ENCODE data around the gene F8A2. TPM values are rescaled to one million over a fixed set of nuclear protein-coding genes. Genes with fewer than 3 reads are reported as not detected.
"Not testable (repeated sequence)": the region's sequence is repeated elsewhere in the genome, so short reads cannot be mapped to it uniquely, and the experiment has no call there.

Gene F8A2
- 10 to 100 TPM in 2 of 5 donors, 1 to 10 TPM in 1, not detected in 2; 2.6 to 44.6 (median 28.6) TPM for total RNA-seq
- not detected for polyA plus RNA-seq
- long read RNA-seq, donor 1, partial matches to known transcripts: 0 of 4 reads
- long read RNA-seq, donor 1, other reads (novel, unspliced or antisense): 0 of 4 reads
- long read RNA-seq, donor 2, transcript F8A2-201 (1 exons, 1,116 nt): major isoform, 5 of 5 reads
- long read RNA-seq, donor 2, partial matches to known transcripts: 0 of 5 reads
- long read RNA-seq, donor 2, other reads (novel, unspliced or antisense): 0 of 5 reads
- long read RNA-seq, donor 3, partial matches to known transcripts: 0 of 3 reads
- long read RNA-seq, donor 3, other reads (novel, unspliced or antisense): 0 of 3 reads
- long read RNA-seq, donor 4: 0 reads
- long read RNA-seq, donor 5: 0 reads
- long read RNA-seq, donor 6, transcript F8A2-201 (1 exons, 1,116 nt): major isoform, 8 of 8 reads
- long read RNA-seq, donor 6, partial matches to known transcripts: 0 of 8 reads
- long read RNA-seq, donor 6, other reads (novel, unspliced or antisense): 0 of 8 reads
- long read RNA-seq, donor 7, transcript F8A2-201 (1 exons, 1,116 nt): major isoform, 9 of 9 reads
- long read RNA-seq, donor 7, partial matches to known transcripts: 0 of 9 reads
- long read RNA-seq, donor 7, other reads (novel, unspliced or antisense): 0 of 9 reads
- long read RNA-seq, donor 8, partial matches to known transcripts: 0 of 1 reads
- long read RNA-seq, donor 8, other reads (novel, unspliced or antisense): 0 of 1 reads
- long read RNA-seq, donor 9, partial matches to known transcripts: 0 of 1 reads
- long read RNA-seq, donor 9, other reads (novel, unspliced or antisense): 0 of 1 reads
- long read RNA-seq, donor 10, partial matches to known transcripts: 0 of 1 reads
- long read RNA-seq, donor 10, other reads (novel, unspliced or antisense): 0 of 1 reads

DNA sequence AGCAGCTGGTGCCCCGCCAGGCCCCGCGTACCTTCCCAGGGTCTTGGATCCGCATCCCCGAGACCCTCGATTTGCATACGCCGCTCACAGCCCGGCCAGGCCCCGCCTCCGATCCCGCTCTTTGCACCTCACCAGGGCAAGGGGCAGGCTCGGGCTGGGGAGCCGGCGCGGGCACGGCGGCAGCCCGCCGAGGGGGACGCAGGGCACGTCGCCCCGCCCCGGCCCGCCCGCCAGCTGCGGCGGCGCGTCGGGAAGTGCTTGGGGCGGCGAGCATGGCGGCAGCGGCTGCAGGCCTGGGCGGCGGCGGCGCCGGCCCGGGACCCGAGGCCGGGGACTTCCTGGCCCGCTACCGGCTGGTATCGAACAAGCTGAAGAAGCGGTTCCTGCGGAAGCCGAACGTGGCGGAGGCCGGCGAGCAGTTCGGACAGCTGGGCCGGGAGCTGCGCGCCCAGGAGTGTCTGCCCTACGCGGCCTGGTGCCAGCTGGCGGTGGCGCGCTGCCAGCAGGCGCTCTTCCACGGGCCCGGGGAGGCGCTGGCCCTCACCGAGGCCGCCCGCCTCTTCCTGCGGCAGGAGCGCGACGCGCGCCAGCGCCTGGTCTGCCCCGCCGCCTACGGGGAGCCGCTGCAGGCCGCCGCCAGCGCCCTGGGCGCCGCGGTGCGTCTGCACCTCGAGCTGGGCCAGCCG, at the start of gene F8A2:
TSS of gene F8A2 (plus strand) at position 253 of the 686 bp plus-strand sequence. CDS start at position 273, 20 bp downstream.
- no CpG with 5 or more reads among the region's 90 CpGs for WGBS, 5 donors
- intact Hi-C loops (cut with DNase I; ENCODE audit: low total_unique reads); DNase-seq; H3K4me3 ChIP-seq; H3K27me3 ChIP-seq; H3K36me3 ChIP-seq; H3K27ac ChIP-seq; H3K9me3 ChIP-seq; H3K4me1 ChIP-seq: not testable (repeated sequence)

GRCh38 chrX:155333544-155334100, 48.3 kb upstream of the F8A2 start:
- Histone ChIP-seq H3K27ac (peak overlapping the region in 3 of 5 donors; percentile 12 to 58 (median 45)), H3K36me3 (no peaks in the 10 kb centered on the region), H3K27me3 (no peaks in the 10 kb centered on the region), H3K9me3 (peaks cover 0 to 2% (median 0%) of the 10 kb centered on the region in 4 donors), H3K4me1 (no peaks in the 10 kb centered on the region), H3K4me3 (peak overlapping the region; percentile 5 to 27 (median 22))
- TF ChIP-seq CTCF (IDR thresholded peaks at IDR 0.05): no peak
- TF ChIP-seq POLR2AphosphoS5 (IDR thresholded peaks at IDR 0.05): no peak
- no peak for TF ChIP-seq EP300 (IDR thresholded peaks at IDR 0.05)
- no peak for TF ChIP-seq POLR2A (IDR thresholded peaks at IDR 0.05)
- intact Hi-C loops (cut with DNase I; ENCODE audit: low total_unique reads): no loop called here
- no peak for DNase-seq
- 58 to 76% (median 66%) methylated on average over 2 of the region's 2 CpGs for WGBS, 5 donors

- 29 to 52% (median 30%) methylated on average over 5 of the region's 5 CpGs for WGBS, 5 donors
- Histone ChIP-seq H3K9me3 (no peaks in the 10 kb centered on the region), H3K36me3 (no peaks in the 10 kb centered on the region), H3K4me3 (peak within 1 kb of the TSS; percentile 5 to 27 (median 22)), H3K4me1 (no peaks in the 10 kb centered on the region), H3K27me3 (no peaks in the 10 kb centered on the region), H3K27ac (peak within 1 kb of the TSS in 3 of 5 donors; percentile 12 to 58 (median 45))
- DNase-seq: peak; percentile 31 to 72
- intact Hi-C loops (cut with DNase I; ENCODE audit: low total_unique reads): no loop called here
- peak in 2 of 3 donors; percentile 19 to 30 for TF ChIP-seq POLR2AphosphoS5 (IDR thresholded peaks at IDR 0.05)
- no peak for TF ChIP-seq EP300 (IDR thresholded peaks at IDR 0.05)
These were observed 47.2 kb upstream of the F8A2 start, which contains the start of gene CLIC2 for GRCh38 chrX:155334486-155335336. TSS of gene CLIC2 (minus strand) at chrX:155334614. CDS start at chrX:155334427, 187 bp downstream.

- intact Hi-C loops (cut with DNase I; ENCODE audit: low total_unique reads); H3K9me3 ChIP-seq; H3K4me1 ChIP-seq; H3K36me3 ChIP-seq; H3K27me3 ChIP-seq; DNase-seq; H3K4me3 ChIP-seq: not testable (repeated sequence)
- H3K27ac ChIP-seq: peak overlapping the region in 2 of 5 donors; percentile 12 to 45
- 50 to 65% (median 50%) methylated on average over 1 of the region's 1 CpG for WGBS, 5 donors
These were observed 46.6 kb upstream of the F8A2 start for GRCh38 chrX:155335337-155335712.

GRCh38 chrX:155345689-155346088, 36.2 kb upstream of the F8A2 start:
- H3K4me1 ChIP-seq; DNase-seq; intact Hi-C loops (cut with DNase I; ENCODE audit: low total_unique reads); H3K27me3 ChIP-seq; H3K27ac ChIP-seq; H3K9me3 ChIP-seq; H3K4me3 ChIP-seq; H3K36me3 ChIP-seq: not testable (repeated sequence)
- no CpG with 5 or more reads among the region's 1 CpG for WGBS, 5 donors

DNA sequence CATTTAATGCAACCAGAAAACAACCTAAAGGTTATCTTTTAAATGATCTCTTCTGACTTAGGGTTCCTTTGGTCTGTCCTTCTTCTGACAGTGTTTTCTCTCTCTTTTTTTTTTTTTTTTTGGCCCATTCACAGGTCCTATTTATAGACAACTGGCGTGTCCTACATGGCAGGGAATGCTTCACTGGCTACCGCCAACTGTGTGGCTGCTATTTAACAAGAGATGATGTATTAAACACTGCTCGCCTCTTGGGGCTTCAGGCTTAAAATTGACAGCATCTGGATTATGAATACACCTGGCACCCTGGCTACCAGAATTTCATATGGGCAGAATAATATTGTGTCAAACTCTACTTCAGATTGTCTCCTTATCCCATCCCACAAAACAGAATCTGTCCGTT, 32.4 kb upstream of the F8A2 start:
- H3K4me1 ChIP-seq; H3K27me3 ChIP-seq; H3K27ac ChIP-seq; DNase-seq; H3K36me3 ChIP-seq; H3K9me3 ChIP-seq; intact Hi-C loops (cut with DNase I; ENCODE audit: low total_unique reads); H3K4me3 ChIP-seq: not testable (repeated sequence)
- WGBS, 5 donors: no CpG with 5 or more reads among the region's 4 CpGs

DNA sequence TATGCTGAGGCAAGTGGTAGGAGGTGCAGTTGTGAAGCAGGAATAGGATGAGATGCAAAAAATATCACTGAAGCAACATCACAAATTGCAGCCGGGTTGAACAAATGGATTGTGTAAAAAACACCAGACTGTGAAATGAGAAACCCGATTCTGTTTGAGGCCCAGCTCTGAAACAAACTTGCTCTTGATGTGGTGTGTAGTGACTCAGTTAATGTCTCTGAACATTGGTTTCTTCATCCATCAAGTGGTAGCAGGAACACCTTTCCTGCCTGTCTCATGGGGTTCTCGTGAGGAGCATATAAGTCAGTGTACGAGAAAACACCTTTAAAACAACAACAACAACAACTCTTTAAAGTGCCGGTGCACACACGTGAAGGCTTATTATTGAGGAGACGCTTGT, 18.2 kb upstream of the F8A2 start:
- intact Hi-C loops (cut with DNase I; ENCODE audit: low total_unique reads); H3K27ac ChIP-seq; DNase-seq; H3K27me3 ChIP-seq; H3K36me3 ChIP-seq; H3K4me1 ChIP-seq; H3K9me3 ChIP-seq; H3K4me3 ChIP-seq: not testable (repeated sequence)
- no CpG with 5 or more reads among the region's 7 CpGs for WGBS, 5 donors

DNA sequence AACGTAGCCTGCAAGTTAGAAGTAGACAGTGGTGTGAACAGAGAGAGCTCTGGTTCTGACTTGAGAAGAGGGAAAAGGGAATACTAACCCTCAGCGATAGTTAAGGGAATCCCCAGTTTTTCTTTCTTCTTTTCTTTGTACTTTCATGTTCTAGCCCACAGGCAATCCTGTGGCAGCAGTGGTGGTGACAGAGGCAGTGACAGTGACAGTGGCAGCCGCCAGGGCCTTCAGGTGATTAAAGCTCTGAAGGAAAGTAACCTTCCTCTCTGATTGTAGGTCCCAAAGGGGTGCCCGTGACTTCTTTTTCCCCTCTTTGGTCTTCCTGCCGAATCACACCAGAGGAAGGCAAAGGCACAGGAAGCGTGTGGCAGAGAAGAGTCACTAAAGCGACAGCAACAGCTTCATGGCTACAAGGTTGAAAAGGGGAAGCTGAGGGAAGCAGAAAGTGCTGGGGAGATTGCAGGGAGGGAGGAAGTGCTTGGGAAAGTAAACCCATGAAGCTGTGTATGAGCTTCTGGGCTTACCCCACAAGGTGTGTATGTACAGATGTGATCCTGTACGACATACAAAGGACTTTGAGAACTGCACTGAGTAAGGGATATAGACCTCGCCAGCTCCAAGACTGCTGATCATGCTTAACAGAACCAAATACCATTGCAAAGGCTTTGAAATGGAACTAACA, 8.0 kb upstream of the F8A2 start:
- H3K27ac ChIP-seq; H3K27me3 ChIP-seq; H3K4me3 ChIP-seq; H3K9me3 ChIP-seq; H3K36me3 ChIP-seq; intact Hi-C loops (cut with DNase I; ENCODE audit: low total_unique reads); H3K4me1 ChIP-seq; DNase-seq: not testable (repeated sequence)
- no CpG with 5 or more reads among the region's 9 CpGs for WGBS, 5 donors
